ENCODE measurements around the gene KAZN.

The KAZN gene

DNA sequence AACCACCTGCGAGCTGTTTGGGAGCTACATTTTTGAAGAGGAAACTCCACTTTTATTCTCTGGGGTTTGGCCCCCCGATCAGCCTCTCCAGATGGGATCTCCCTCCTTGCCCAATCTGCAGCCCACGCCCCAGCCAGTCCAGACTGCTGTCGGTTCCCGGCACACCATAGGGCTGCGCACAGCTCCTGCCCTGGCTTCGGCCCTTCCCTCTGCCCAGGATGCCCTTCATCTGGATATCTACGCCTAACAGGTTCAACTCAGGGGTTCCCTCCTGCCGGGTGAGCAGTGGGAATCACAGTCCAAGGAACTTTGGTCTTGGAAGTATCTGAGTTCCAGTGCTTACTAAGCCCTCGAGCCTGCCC lies 135.3 kb downstream of the KAZN start:
- no peak for DNase-seq (ENCODE audit: low read depth)
- Histone ChIP-seq H3K9ac (ENCODE audit: low read length) (peak overlapping the region; percentile 17), H3K4me1 (ENCODE audit: control insufficient read depth, insufficient read depth, low read length) (peaks cover 18% of the 10 kb centered on the region), H3K4me3 (ENCODE audit: low read length) (peak overlapping the region; percentile 51), H3K9me3 (ENCODE audit: control insufficient read depth, low read length) (no peaks in the 10 kb centered on the region), H3K36me3 (ENCODE audit: control insufficient read depth, insufficient read depth, low read length, severe bottlenecking) (no peaks in the 10 kb centered on the region), H3K27me3 (replicated peaks; ENCODE audit: control insufficient read depth, insufficient read depth, low read length) (no peaks in the 10 kb centered on the region)

DNA sequence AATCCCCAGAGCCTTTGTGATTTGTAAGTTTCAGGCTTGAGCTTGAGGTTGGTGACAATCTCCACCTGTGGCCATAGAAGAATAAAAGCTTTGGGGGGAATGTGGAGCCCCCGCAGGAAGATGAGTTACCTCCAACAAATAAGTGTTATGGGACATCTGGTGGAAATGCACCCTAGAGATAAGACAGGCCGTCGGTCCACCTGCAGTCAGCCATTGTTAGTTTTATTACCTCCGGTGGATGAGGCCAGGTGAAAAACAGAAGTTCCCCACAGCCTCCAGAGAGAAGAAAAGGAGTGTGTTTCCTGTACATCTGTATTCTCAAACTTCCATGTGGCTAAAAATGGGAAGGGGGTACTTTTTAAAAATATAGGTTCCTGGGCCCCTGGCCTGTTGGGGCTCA lies 137.4 kb downstream of the KAZN start:
- Histone ChIP-seq H3K27me3 (replicated peaks; ENCODE audit: control insufficient read depth, insufficient read depth, low read length) (no peaks in the 10 kb centered on the region), H3K4me1 (ENCODE audit: control insufficient read depth, insufficient read depth, low read length) (peaks cover 18% of the 10 kb centered on the region), H3K9ac (ENCODE audit: low read length) (no peak overlapping the region), H3K9me3 (ENCODE audit: control insufficient read depth, low read length) (no peaks in the 10 kb centered on the region), H3K4me3 (ENCODE audit: low read length) (no peak overlapping the region), H3K36me3 (ENCODE audit: control insufficient read depth, insufficient read depth, low read length, severe bottlenecking) (no peaks in the 10 kb centered on the region)
- DNase-seq (ENCODE audit: low read depth), result no peak

DNA sequence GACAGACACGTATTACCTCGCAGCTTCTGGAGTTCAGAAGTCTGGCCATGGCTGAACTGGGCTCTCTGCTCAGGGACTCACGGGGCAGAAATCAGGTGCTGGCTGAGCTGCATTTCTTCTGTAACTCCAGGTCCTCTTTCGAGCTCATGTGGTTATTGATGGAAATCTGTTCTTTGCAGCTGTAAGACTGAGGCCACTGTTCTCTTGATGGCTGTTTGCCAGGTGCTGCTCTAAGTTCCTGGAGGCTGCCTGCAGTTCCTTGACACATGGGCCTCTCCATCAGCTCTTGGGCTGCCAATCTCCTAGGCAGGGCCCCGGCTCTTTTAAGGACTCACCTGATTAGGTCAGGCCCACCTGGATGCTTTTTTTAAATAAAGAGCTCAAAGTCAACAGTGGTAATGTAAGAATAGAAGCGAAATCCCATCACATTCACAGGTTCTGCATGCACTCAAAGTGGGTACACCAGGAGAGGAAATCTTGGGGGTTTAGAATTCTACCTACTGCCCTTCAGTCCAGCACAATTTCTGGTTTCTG lies 139.1 kb downstream of the KAZN start:
- H3K27me3 ChIP-seq (replicated peaks; ENCODE audit: control insufficient read depth, insufficient read depth, low read length), result no peaks in the 10 kb centered on the region
- no peaks in the 10 kb centered on the region for H3K36me3 ChIP-seq (ENCODE audit: control insufficient read depth, insufficient read depth, low read length, severe bottlenecking)
- H3K4me3 ChIP-seq (ENCODE audit: low read length), result no peak overlapping the region
- H3K9me3 ChIP-seq (ENCODE audit: control insufficient read depth, low read length), result no peaks in the 10 kb centered on the region
- DNase-seq (ENCODE audit: low read depth), result no peak
- peaks cover 24% of the 10 kb centered on the region for H3K4me1 ChIP-seq (ENCODE audit: control insufficient read depth, insufficient read depth, low read length)
- H3K9ac ChIP-seq (ENCODE audit: low read length), result no peak overlapping the region

DNA sequence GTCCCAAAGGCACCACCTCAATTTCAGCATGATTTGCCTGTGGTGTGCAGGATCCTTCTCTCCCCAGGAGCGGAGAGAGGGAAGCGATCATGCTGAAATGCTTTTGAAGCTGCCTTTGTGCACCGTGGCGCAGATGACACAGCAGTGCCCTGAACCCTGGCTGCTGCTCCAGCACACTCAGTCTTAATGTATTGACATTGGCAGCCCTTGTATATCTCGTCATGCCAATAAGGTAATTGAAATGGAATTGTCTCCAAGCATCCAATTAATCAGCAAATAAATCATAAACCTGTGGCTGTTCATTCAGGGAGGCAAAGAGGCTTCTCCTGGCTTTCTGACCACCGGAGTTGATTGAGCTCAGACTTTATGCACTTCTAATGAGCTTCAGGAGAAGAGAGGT lies 139.8 kb downstream of the KAZN start:
- no peaks in the 10 kb centered on the region for H3K27me3 ChIP-seq (replicated peaks; ENCODE audit: control insufficient read depth, insufficient read depth, low read length)
- H3K9me3 ChIP-seq (ENCODE audit: control insufficient read depth, low read length), result no peaks in the 10 kb centered on the region
- H3K4me3 ChIP-seq (ENCODE audit: low read length), result no peak overlapping the region
- peaks cover 21% of the 10 kb centered on the region for H3K4me1 ChIP-seq (ENCODE audit: control insufficient read depth, insufficient read depth, low read length)
- H3K9ac ChIP-seq (ENCODE audit: low read length), result no peak overlapping the region
- no peak for DNase-seq (ENCODE audit: low read depth)
- H3K36me3 ChIP-seq (ENCODE audit: control insufficient read depth, insufficient read depth, low read length, severe bottlenecking), result no peaks in the 10 kb centered on the region

DNA sequence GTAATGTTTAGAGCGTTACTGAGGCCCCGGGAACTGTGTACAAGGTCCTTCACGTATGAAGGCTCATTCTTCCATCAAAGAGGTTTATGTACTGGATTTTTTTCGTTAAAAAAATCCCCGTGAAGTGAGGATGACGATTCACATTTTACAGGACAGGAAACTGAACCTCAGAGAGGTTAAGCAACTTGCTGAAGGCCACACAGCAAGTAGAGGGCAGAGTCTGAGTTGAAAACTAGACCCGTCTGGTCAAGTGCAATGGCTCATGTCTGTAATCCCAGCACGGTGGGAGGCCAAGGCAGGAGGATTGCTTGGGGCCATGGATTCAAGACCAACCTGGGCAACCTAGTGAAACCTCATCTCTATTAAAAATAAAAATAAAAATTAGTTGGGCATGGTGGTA lies 140.2 kb downstream of the KAZN start:
- no peak overlapping the region for H3K4me3 ChIP-seq (ENCODE audit: low read length)
- H3K9me3 ChIP-seq (ENCODE audit: control insufficient read depth, low read length), result no peaks in the 10 kb centered on the region
- H3K9ac ChIP-seq (ENCODE audit: low read length), result no peak overlapping the region
- H3K4me1 ChIP-seq (ENCODE audit: control insufficient read depth, insufficient read depth, low read length), result peaks cover 17% of the 10 kb centered on the region
- no peaks in the 10 kb centered on the region for H3K27me3 ChIP-seq (replicated peaks; ENCODE audit: control insufficient read depth, insufficient read depth, low read length)
- no peak for DNase-seq (ENCODE audit: low read depth)
- no peaks in the 10 kb centered on the region for H3K36me3 ChIP-seq (ENCODE audit: control insufficient read depth, insufficient read depth, low read length, severe bottlenecking)

DNA sequence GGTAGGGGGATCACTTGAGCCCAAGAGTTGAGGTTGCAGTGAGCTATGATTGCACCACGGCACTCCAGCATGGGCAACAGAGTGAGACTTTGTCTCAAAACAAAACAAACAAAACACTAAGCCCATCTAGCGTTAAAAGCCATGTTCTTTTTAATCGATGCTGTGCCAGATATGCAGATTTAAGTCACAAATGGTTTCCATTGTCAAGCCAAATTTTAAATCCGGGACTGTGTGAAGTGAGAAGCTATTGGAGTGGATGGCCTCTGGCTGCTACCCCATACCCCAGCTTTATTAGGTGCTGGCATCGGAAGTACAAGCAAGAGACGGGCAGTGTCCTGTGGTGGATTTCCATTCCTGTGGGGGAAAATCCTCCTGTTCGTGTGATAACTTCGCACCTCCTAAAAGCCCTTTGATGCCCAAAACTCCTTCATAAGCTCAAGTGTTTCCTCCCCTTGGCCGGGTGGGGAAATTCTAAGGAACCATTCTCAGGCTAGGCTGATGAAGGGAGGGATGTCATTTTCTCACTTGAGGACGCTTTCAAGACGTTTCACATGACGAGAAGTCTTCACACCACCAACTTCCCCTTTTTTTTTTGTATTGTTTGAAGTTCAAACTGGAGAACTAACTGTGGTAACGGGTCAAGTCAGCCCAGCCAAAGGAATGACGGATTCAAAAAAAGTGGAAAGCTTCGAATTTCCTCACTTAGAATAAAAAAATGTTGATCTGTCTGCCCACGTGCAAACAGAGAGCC lies 140.8 kb downstream of the KAZN start:
- no peaks in the 10 kb centered on the region for H3K27me3 ChIP-seq (replicated peaks; ENCODE audit: control insufficient read depth, insufficient read depth, low read length)
- no peaks in the 10 kb centered on the region for H3K9me3 ChIP-seq (ENCODE audit: control insufficient read depth, low read length)
- no peak for DNase-seq (ENCODE audit: low read depth)
- peaks cover 14% of the 10 kb centered on the region for H3K4me1 ChIP-seq (ENCODE audit: control insufficient read depth, insufficient read depth, low read length)
- no peak overlapping the region for H3K4me3 ChIP-seq (ENCODE audit: low read length)
- H3K36me3 ChIP-seq (ENCODE audit: control insufficient read depth, insufficient read depth, low read length, severe bottlenecking), result no peaks in the 10 kb centered on the region
- no peak overlapping the region for H3K9ac ChIP-seq (ENCODE audit: low read length)

DNA sequence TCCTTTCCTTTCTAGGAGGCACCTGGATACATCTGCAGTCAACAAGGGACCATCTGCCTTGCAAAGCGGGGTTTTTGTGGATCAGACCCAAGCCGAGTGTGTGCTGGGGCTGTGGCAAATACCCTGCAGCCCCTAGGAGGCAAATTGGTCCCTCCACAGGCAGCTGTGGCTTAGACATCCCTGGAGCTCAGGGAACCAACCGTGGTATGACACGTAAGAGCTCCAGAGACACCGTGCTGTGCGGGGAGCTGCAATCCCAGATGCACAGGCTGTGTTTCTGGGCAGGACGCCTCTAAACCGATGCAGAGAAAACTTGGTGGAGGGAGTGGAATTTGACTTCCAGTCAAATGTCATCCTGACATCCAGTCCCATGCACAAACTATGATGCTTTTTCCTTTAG lies 141.5 kb downstream of the KAZN start:
- DNase-seq (ENCODE audit: low read depth), result no peak
- Histone ChIP-seq H3K4me1 (ENCODE audit: control insufficient read depth, insufficient read depth, low read length) (peaks cover 14% of the 10 kb centered on the region), H3K27me3 (replicated peaks; ENCODE audit: control insufficient read depth, insufficient read depth, low read length) (no peaks in the 10 kb centered on the region), H3K9me3 (ENCODE audit: control insufficient read depth, low read length) (no peaks in the 10 kb centered on the region), H3K9ac (ENCODE audit: low read length) (no peak overlapping the region), H3K4me3 (ENCODE audit: low read length) (no peak overlapping the region), H3K36me3 (ENCODE audit: control insufficient read depth, insufficient read depth, low read length, severe bottlenecking) (no peaks in the 10 kb centered on the region)

DNA sequence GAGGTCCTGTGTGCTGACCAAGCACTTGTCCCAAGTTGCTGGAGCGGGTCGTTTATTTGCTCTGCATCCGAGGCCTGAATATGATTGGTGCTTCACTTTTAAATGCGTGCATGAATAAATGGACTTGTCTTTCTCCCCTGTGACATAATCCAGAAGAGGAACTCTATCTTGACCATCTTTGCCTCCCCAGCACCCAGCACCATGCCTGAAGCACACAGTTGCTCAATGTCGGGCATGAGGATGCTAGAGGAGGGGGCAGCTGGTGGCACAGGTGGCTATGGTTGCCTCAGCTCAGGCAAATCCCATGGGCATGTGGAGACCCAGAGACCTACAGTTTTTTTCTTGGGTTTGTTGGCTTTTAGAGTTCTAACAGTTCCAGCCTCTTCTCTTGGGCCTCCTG lies 142.6 kb downstream of the KAZN start:
- Histone ChIP-seq H3K4me1 (ENCODE audit: control insufficient read depth, insufficient read depth, low read length) (peaks cover 22% of the 10 kb centered on the region), H3K9me3 (ENCODE audit: control insufficient read depth, low read length) (no peaks in the 10 kb centered on the region), H3K9ac (ENCODE audit: low read length) (no peak overlapping the region), H3K36me3 (ENCODE audit: control insufficient read depth, insufficient read depth, low read length, severe bottlenecking) (no peaks in the 10 kb centered on the region), H3K27me3 (replicated peaks; ENCODE audit: control insufficient read depth, insufficient read depth, low read length) (no peaks in the 10 kb centered on the region), H3K4me3 (ENCODE audit: low read length) (no peak overlapping the region)
- DNase-seq (ENCODE audit: low read depth), result no peak

DNA sequence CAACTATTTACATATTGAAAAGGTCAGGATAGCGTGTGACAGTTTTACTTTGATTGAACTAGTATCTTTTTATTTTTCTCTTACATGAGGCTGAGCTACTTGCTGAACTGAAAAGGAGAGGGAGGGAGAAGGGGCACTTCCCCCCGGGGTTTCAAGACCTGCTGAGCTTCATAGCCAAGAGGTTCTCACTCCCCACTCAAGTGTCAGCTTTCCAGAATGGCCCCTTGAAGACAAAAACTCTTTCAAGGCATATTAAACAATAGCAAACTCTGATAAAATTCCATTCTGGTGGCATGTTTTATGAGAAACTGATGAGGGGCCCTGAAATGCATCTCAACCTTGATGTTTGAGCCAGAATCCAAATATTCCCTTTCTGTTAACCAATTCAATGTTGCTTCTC lies 143.0 kb downstream of the KAZN start:
- Histone ChIP-seq H3K9ac (ENCODE audit: low read length) (peak overlapping the region; percentile 47), H3K9me3 (ENCODE audit: control insufficient read depth, low read length) (no peaks in the 10 kb centered on the region), H3K36me3 (ENCODE audit: control insufficient read depth, insufficient read depth, low read length, severe bottlenecking) (no peaks in the 10 kb centered on the region), H3K27me3 (replicated peaks; ENCODE audit: control insufficient read depth, insufficient read depth, low read length) (no peaks in the 10 kb centered on the region), H3K4me1 (ENCODE audit: control insufficient read depth, insufficient read depth, low read length) (peaks cover 25% of the 10 kb centered on the region), H3K4me3 (ENCODE audit: low read length) (no peak overlapping the region)
- DNase-seq (ENCODE audit: low read depth), result no peak

DNA sequence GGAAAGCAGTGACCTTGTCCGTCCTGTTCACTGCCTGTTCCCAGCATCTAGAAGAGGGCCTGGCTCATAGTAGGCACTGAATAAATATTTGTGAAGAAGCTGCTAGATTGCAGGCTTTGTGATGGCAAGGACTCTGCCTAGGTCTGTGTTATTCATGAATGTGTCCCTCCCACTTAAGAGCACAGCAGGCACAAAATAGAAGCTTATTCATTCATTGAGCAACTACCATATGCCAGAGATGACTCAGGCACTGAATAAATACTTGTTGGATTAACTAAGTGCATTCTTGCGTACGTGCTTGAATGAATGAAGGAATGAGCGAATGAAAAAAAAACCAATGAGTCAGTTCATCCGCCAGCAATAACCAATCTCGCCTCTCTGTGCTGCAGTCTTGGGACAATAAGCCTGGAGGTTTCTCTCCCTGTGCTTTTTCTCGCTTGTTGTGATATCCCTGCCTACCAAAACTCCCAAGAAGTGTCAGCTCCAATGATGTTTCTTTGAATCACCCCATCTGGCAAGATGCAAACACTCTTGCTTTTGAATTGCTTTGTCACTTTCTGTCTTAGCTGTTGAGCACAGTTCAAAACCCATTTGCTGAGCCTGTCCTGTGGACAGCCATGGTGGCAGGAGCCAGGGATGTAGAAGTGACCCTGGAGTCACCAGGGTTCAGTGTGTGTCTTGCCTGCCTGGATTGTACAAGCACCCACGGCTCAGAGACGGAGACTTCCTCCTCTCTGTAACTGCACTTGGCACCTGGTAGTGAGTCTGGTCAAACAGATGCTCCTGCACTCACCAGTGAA lies 143.9 kb downstream of the KAZN start:
- Histone ChIP-seq H3K9ac (ENCODE audit: low read length) (peak overlapping the region; percentile 47), H3K4me3 (ENCODE audit: low read length) (peak overlapping the region; percentile 7), H3K9me3 (ENCODE audit: control insufficient read depth, low read length) (no peaks in the 10 kb centered on the region), H3K4me1 (ENCODE audit: control insufficient read depth, insufficient read depth, low read length) (peaks cover 25% of the 10 kb centered on the region), H3K36me3 (ENCODE audit: control insufficient read depth, insufficient read depth, low read length, severe bottlenecking) (no peaks in the 10 kb centered on the region), H3K27me3 (replicated peaks; ENCODE audit: control insufficient read depth, insufficient read depth, low read length) (no peaks in the 10 kb centered on the region)
- DNase-seq (ENCODE audit: low read depth), result peak; percentile 94

DNA sequence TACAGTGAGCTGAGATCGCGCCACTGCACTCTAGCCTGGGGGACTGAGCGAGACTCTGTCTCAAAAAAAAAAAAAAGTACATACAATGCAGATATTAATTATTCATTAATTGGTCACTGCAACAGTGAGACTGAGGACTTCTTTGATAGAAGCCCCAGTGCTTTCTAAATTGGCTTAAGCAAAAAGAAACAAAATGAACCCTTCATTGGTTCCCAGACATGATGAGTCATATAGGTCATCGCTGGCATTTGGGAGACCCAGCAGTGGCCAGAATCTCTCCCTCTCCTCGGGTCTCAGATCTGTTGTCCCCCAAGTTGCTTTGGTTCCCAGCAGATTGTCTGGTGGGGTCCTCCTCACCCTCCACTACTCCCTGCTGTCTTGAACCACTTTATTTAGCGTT lies 144.9 kb downstream of the KAZN start:
- Histone ChIP-seq H3K36me3 (ENCODE audit: control insufficient read depth, insufficient read depth, low read length, severe bottlenecking) (no peaks in the 10 kb centered on the region), H3K4me1 (ENCODE audit: control insufficient read depth, insufficient read depth, low read length) (peaks cover 34% of the 10 kb centered on the region), H3K9ac (ENCODE audit: low read length) (no peak overlapping the region), H3K9me3 (ENCODE audit: control insufficient read depth, low read length) (no peaks in the 10 kb centered on the region), H3K4me3 (ENCODE audit: low read length) (no peak overlapping the region), H3K27me3 (replicated peaks; ENCODE audit: control insufficient read depth, insufficient read depth, low read length) (no peaks in the 10 kb centered on the region)
- DNase-seq (ENCODE audit: low read depth), result no peak

Data from adipocyte (in vitro differentiated cells).